Endothelial cell of umbilical vein (primary cell): Measurements from ENCODE around the gene NR4A3. TPM values are rescaled to one million over a fixed set of nuclear protein-coding genes. Genes with fewer than 3 reads are reported as not detected.

Experiments
- BruUV-seq: library from RNA; stranded (reverse); fragments of 400-500 nt; replicated peaks from 2 replicates; lab custom pipeline; 2021; lab: Mats Ljungman, UMichigan
- CTCF ChIA-PET: fragments of 300-600, 350-600 bp; sonication (Branson Sonifier 250); formaldehyde crosslinking; loops from one replicate; lab custom pipeline; 2021; ENCODE audit warnings: antibody characterized with exemption, inconsistent platforms; lab: Charles Lee
- POLR2A ChIA-PET: fragments of 300-600, 350-600 bp; sonication (Branson Sonifier 250); formaldehyde crosslinking; loops from one replicate; lab custom pipeline; 2021; ENCODE audit warnings: antibody characterized with exemption, inconsistent platforms; lab: Charles Lee
- DNase-seq: peaks from one replicate; pipeline ENCODE4 v3.0.0-alpha.2; 2011; ENCODE audit warnings: low read depth, low spot score
- FAIRE-seq: peaks from 2 replicates; lab custom pipeline; 2011; peaks lifted over from hg19 to GRCh38; lab: Jason Lieb, UNC
- H2AFZ ChIP-seq: 2 replicates; pipeline ENCODE4 v1.6.0; 2012; ENCODE audit warnings: low read depth, low read length, control low read depth, inconsistent platforms
- H3K27ac ChIP-seq: 2 replicates; pipeline ENCODE4 v1.5.1; 2011; ENCODE audit warnings: low read depth, mild to moderate bottlenecking, control low read depth, low read length, moderate library complexity; ENCODE audit not compliant: insufficient read depth
- H3K27me3 ChIP-seq, 2 experiments: 2 replicates each; pipeline versions ENCODE4 v1.6.0 to v1.6.1; 2011; ENCODE audit warnings: low read length in 2 of 2, mixed read lengths in 1 of 2; ENCODE audit not compliant: control insufficient read depth in 2 of 2, insufficient read depth in 2 of 2
- H3K36me3 ChIP-seq, 2 experiments: 2 replicates in 1 of 2; 3 replicates in 1 of 2; pipeline ENCODE4 v1.5.1; 2011; ENCODE audit warnings: low read length in 2 of 2, mild to moderate bottlenecking in 1 of 2, moderate library complexity in 1 of 2; ENCODE audit not compliant: control insufficient read depth in 2 of 2, insufficient read depth in 2 of 2; ENCODE audit errors: extremely low read depth in 1 of 2
- H3K4me1 ChIP-seq: 3 replicates; pipeline ENCODE4 v1.5.1; 2011; ENCODE audit warnings: mild to moderate bottlenecking, low read length; ENCODE audit not compliant: control insufficient read depth, insufficient read depth; ENCODE audit errors: extremely low read depth
- H3K4me2 ChIP-seq: 2 replicates; pipeline ENCODE4 v1.6.1; 2011; ENCODE audit warnings: low read length, control low read depth, mixed read lengths; ENCODE audit not compliant: insufficient read depth
- H3K4me3 ChIP-seq, 3 experiments: fragments of 200-600 bp in 1 of 3; sonication (generic), shearing (Covaris generic) in 1 of 3; replicated peaks in 1 of 3; 2 replicates each; pipeline ENCODE4 v1.5.1; 2011 to 2016; ENCODE audit warnings: control low read depth in 3 of 3, low read length in 3 of 3, mild to moderate bottlenecking in 2 of 3, inconsistent platforms in 1 of 3, low read depth in 1 of 3, moderate library complexity in 1 of 3; ENCODE audit not compliant: insufficient read depth in 1 of 3
- H3K79me2 ChIP-seq: 2 replicates; pipeline ENCODE4 v1.6.0; 2012; ENCODE audit warnings: low read length, inconsistent platforms; ENCODE audit not compliant: control insufficient read depth, insufficient read depth
- H3K9ac ChIP-seq: replicated peaks from 2 replicates; pipeline ENCODE3; 2011; ENCODE audit warnings: low read length, control low read depth; ENCODE audit not compliant: insufficient read depth; ENCODE audit errors: extremely low read depth
- H3K9me1 ChIP-seq: replicated peaks from 3 replicates; pipeline ENCODE4 v1.6.0; 2011; ENCODE audit warnings: mild to moderate bottlenecking, low read length; ENCODE audit not compliant: control insufficient read depth, insufficient read depth; ENCODE audit errors: extremely low read depth
- H3K9me3 ChIP-seq: replicated peaks from 2 replicates; pipeline ENCODE4 v1.5.1; 2012; ENCODE audit warnings: low read length, inconsistent platforms; ENCODE audit not compliant: control insufficient read depth, insufficient read depth
- H4K20me1 ChIP-seq: replicated peaks from 2 replicates; pipeline ENCODE3; 2011; ENCODE audit warnings: mild to moderate bottlenecking, low read length; ENCODE audit not compliant: control insufficient read depth, insufficient read depth; ENCODE audit errors: extremely low read depth
- EZH2 ChIP-seq: IDR thresholded peaks from 2 replicates; pipeline ENCODE4 v1.6.1; 2012; ENCODE audit warnings: borderline replicate concordance, low read depth, mild to moderate bottlenecking, moderate library complexity, low read length, inconsistent platforms; ENCODE audit not compliant: severe bottlenecking
- FOS ChIP-seq: IDR thresholded peaks from 2 replicates; pipeline ENCODE4 v1.6.1; 2011; ENCODE audit warnings: mild to moderate bottlenecking, low read length, moderate library complexity, borderline replicate concordance; ENCODE audit not compliant: insufficient read depth
- GATA2 ChIP-seq: IDR thresholded peaks from 2 replicates; pipeline ENCODE4 v1.7.0; 2011; ENCODE audit warnings: low read depth, mild to moderate bottlenecking, moderate library complexity, mixed read lengths, low read length; ENCODE audit not compliant: insufficient read length, insufficient read depth
- JUN ChIP-seq: IDR thresholded peaks from 2 replicates; pipeline ENCODE4 v1.6.1; 2011; ENCODE audit warnings: borderline replicate concordance, low read depth; ENCODE audit not compliant: insufficient read length, insufficient read depth
- MAX ChIP-seq: IDR thresholded peaks from 2 replicates; pipeline ENCODE4 v1.6.1; 2011; ENCODE audit not compliant: insufficient read depth, insufficient read length
- MYC ChIP-seq: IDR thresholded peaks from one replicate; pipeline ENCODE4 v1.6.1; 2011; ENCODE audit warnings: mild to moderate bottlenecking, low read depth, low read length
- POLR2A ChIP-seq: IDR thresholded peaks from 2 replicates; pipeline ENCODE4 v1.6.1; 2012; ENCODE audit warnings: low read depth, mild to moderate bottlenecking, control low read depth, low read length
- POLR2AphosphoS5 ChIP-seq: IDR thresholded peaks from 2 replicates; pipeline ENCODE4 v1.6.1; 2012; ENCODE audit warnings: low read depth, mild to moderate bottlenecking, control low read depth, low read length, moderate library complexity; ENCODE audit not compliant: insufficient read depth
- dilution Hi-C: fragments of 300-500 bp; cut with MboI; formaldehyde crosslinking; loops from one replicate; pipeline ENCODE4 v1.15.0; 2019; ENCODE audit warnings: low sequenced_read_pairs; ENCODE audit not compliant: extremely low pct_ligation_motif_present
- intact Hi-C: fragments of 100-400 bp; cut with micrococcal nuclease; formaldehyde crosslinking; loops from one replicate; pipeline ENCODE4 v1.10.0; 2022
- polyA plus RNA-seq, 4 experiments: library from polyadenylated mRNA; depleted of rRNA in 3 of 4; stranded (reverse) in 3 of 4; unstranded in 1 of 4; fragments of >200 nt; gene quantifications; 2 replicates each; pipeline versions ENCODE4 v1.2.1 to v1.2.3, GENCODE V29; 2011 to 2012; ENCODE audit warnings: missing spikeins in 1 of 4
- total RNA-seq: library from RNA; stranded (reverse); gene quantifications from 2 replicates; pipeline ENCODE4 v1.2.3, GENCODE V29; 2021
- TF ChIP-seq, protein P1 (sequence below), 2 donors: IDR thresholded peaks; 1 replicate in 1 of 2; 2 replicates in 1 of 2; pipeline ENCODE4 v1.5.1; 2011; ENCODE audit warnings: low read length in 2 of 2, mild to moderate bottlenecking in 2 of 2, moderate library complexity in 2 of 2, control low read depth in 1 of 2, inconsistent platforms in 1 of 2, low read depth in 1 of 2; ENCODE audit not compliant: insufficient read depth in 1 of 2; ENCODE audit errors: extremely low read depth in 1 of 2

Gene NR4A3
- total and polyA plus RNA-seq, 2 donors (not counting 3 experiments of a cell fraction or from before 2014, with no cell fraction given): 0.11 to 0.22 TPM

GRCh38 chr9:99822806-99823591, 1.3 kb downstream of the NR4A3 start:
- dilution Hi-C loops: no loop called here
- peak overlapping the region; percentile 70 for H2AFZ ChIP-seq
- peak overlapping the region; percentile 12 to 82 (median 59) for H3K4me3 ChIP-seq
- H4K20me1 ChIP-seq: no peaks in the 10 kb centered on the region
- peak overlapping the region; percentile 55 for H3K9ac ChIP-seq
- peak overlapping the region; percentile 54 for H3K27ac ChIP-seq
- peak overlapping the region; percentile 89 for H3K4me2 ChIP-seq
- peaks cover 25% of the 10 kb centered on the region for H3K4me1 ChIP-seq
- no peaks in the 10 kb centered on the region for H3K79me2 ChIP-seq
- no peaks in the 10 kb centered on the region for H3K36me3 ChIP-seq
- H3K27me3 ChIP-seq: peaks cover 31 to 35% of the 10 kb centered on the region in 2 experiments
- DNase-seq (peak; percentile 63), FAIRE-seq (peak; percentile 84)
- BruUV-seq: no TSS peak
- TF ChIP-seq POLR2AphosphoS5: no peak
- TF ChIP-seq POLR2A: no peak
- no peak for TF ChIP-seq GATA2
- TF ChIP-seq EZH2: no peak
- TF ChIP-seq, protein P1, sequence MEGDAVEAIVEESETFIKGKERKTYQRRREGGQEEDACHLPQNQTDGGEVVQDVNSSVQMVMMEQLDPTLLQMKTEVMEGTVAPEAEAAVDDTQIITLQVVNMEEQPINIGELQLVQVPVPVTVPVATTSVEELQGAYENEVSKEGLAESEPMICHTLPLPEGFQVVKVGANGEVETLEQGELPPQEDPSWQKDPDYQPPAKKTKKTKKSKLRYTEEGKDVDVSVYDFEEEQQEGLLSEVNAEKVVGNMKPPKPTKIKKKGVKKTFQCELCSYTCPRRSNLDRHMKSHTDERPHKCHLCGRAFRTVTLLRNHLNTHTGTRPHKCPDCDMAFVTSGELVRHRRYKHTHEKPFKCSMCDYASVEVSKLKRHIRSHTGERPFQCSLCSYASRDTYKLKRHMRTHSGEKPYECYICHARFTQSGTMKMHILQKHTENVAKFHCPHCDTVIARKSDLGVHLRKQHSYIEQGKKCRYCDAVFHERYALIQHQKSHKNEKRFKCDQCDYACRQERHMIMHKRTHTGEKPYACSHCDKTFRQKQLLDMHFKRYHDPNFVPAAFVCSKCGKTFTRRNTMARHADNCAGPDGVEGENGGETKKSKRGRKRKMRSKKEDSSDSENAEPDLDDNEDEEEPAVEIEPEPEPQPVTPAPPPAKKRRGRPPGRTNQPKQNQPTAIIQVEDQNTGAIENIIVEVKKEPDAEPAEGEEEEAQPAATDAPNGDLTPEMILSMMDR (IDR thresholded peaks at IDR 0.05; ENCODE audit: extremely low read depth in 1 of 2, insufficient read depth in 1 of 2, low read depth in 1 of 2, low read length in 2 of 2): no peak
- TF ChIP-seq MYC: no peak
- TF ChIP-seq JUN: no peak
- no peak for TF ChIP-seq MAX
- no peak for TF ChIP-seq FOS
- ChIA-PET POLR2A (no interaction called here), CTCF (interaction anchor here (1.6 to 2.5 kb wide), 3 partner anchors 111 to 638 kb away, joined by 5 to 7 read pairs (median 7); no protein-coding TSS in a partner anchor)
- intact Hi-C loops: loop anchor here (1.0 to 5.0 kb wide), 7 partner anchors 124 to 1576 kb away; partner anchors contain the start of genes MRPL50 and ZNF189
- H3K9me1 ChIP-seq: no peaks in the 10 kb centered on the region
- no peaks in the 10 kb centered on the region for H3K9me3 ChIP-seq
